Measurements from ENCODE around the gene PADI3. TPM values are rescaled to one million over a fixed set of nuclear protein-coding genes. Genes with fewer than 3 reads are reported as not detected.

PADI3 gene
- total RNA-seq, 1 experiment from 2014 or later: 0.61 TPM

DNA sequence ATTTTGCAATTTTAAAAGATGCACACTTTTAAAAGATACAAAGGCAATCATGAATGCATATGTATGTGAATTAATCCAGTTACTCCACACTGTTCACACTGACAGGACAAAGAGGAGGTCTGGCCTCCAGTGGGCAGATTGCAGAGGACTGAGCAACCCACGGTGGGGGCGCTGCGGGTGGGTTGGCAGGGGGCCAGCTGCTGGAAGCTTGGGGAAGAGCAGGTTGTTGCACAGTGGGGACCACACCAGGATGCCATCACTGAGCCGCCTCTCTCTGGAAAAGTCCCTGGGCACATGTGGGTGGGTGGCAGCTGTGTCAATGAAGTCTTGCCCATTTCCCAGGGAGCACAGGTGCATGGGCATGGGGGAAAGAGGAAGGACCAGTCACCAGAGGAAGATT, 46.4 kb downstream of the PADI3 start:
- H3K27me3 Mint-ChIP-seq (ENCODE audit: low read depth): no peaks in the 10 kb centered on the region; the same call in 1 of the 2 replicates
- ATAC-seq (no peak), DNase-seq (ENCODE audit: low spot score) (no peak)
- no peak overlapping the region for H3K27ac Mint-ChIP-seq
- POLR2A ChIA-PET: no interaction called here
- no peaks in the 10 kb centered on the region for H3K36me3 Mint-ChIP-seq
- no peak for TF ChIP-seq ZNF232 (CRISPR knock-in tag; IDR thresholded peaks at IDR 0.05)
- TF ChIP-seq, protein P1, sequence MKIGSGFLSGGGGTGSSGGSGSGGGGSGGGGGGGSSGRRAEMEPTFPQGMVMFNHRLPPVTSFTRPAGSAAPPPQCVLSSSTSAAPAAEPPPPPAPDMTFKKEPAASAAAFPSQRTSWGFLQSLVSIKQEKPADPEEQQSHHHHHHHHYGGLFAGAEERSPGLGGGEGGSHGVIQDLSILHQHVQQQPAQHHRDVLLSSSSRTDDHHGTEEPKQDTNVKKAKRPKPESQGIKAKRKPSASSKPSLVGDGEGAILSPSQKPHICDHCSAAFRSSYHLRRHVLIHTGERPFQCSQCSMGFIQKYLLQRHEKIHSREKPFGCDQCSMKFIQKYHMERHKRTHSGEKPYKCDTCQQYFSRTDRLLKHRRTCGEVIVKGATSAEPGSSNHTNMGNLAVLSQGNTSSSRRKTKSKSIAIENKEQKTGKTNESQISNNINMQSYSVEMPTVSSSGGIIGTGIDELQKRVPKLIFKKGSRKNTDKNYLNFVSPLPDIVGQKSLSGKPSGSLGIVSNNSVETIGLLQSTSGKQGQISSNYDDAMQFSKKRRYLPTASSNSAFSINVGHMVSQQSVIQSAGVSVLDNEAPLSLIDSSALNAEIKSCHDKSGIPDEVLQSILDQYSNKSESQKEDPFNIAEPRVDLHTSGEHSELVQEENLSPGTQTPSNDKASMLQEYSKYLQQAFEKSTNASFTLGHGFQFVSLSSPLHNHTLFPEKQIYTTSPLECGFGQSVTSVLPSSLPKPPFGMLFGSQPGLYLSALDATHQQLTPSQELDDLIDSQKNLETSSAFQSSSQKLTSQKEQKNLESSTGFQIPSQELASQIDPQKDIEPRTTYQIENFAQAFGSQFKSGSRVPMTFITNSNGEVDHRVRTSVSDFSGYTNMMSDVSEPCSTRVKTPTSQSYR (CRISPR knock-in tag; IDR thresholded peaks at IDR 0.05): no peak
- no peak for TF ChIP-seq ZNF416 (CRISPR knock-in tag; IDR thresholded peaks at IDR 0.05)
- no peak for TF ChIP-seq HMGA2 (CRISPR knock-in tag; IDR thresholded peaks at IDR 0.05)
- no peak for TF ChIP-seq ATF1 (CRISPR knock-in tag; IDR thresholded peaks at IDR 0.05)
- TF ChIP-seq, protein P2, sequence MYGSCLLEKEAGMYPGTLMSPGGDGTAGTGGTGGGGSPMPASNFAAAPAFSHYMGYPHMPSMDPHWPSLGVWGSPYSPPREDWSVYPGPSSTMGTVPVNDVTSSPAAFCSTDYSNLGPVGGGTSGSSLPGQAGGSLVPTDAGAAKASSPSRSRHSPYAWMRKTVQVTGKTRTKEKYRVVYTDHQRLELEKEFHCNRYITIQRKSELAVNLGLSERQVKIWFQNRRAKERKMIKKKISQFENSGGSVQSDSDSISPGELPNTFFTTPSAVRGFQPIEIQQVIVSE (CRISPR knock-in tag; IDR thresholded peaks at IDR 0.05; ENCODE audit: borderline replicate concordance): no peak
- TF ChIP-seq, protein P3, sequence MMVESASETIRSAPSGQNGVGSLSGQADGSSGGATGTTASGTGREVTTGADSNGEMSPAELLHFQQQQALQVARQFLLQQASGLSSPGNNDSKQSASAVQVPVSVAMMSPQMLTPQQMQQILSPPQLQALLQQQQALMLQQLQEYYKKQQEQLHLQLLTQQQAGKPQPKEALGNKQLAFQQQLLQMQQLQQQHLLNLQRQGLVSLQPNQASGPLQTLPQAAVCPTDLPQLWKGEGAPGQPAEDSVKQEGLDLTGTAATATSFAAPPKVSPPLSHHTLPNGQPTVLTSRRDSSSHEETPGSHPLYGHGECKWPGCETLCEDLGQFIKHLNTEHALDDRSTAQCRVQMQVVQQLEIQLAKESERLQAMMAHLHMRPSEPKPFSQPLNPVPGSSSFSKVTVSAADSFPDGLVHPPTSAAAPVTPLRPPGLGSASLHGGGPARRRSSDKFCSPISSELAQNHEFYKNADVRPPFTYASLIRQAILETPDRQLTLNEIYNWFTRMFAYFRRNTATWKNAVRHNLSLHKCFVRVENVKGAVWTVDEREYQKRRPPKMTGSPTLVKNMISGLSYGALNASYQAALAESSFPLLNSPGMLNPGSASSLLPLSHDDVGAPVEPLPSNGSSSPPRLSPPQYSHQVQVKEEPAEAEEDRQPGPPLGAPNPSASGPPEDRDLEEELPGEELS (CRISPR knock-in tag; IDR thresholded peaks at IDR 0.05): no peak
- no peak for TF ChIP-seq SOX15 (CRISPR knock-in tag; IDR thresholded peaks at IDR 0.05)
- TF ChIP-seq, protein P4, sequence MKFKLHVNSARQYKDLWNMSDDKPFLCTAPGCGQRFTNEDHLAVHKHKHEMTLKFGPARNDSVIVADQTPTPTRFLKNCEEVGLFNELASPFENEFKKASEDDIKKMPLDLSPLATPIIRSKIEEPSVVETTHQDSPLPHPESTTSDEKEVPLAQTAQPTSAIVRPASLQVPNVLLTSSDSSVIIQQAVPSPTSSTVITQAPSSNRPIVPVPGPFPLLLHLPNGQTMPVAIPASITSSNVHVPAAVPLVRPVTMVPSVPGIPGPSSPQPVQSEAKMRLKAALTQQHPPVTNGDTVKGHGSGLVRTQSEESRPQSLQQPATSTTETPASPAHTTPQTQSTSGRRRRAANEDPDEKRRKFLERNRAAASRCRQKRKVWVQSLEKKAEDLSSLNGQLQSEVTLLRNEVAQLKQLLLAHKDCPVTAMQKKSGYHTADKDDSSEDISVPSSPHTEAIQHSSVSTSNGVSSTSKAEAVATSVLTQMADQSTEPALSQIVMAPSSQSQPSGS (CRISPR knock-in tag; IDR thresholded peaks at IDR 0.05; ENCODE audit: borderline replicate concordance, low read depth): no peak
- TF ChIP-seq, protein P5, sequence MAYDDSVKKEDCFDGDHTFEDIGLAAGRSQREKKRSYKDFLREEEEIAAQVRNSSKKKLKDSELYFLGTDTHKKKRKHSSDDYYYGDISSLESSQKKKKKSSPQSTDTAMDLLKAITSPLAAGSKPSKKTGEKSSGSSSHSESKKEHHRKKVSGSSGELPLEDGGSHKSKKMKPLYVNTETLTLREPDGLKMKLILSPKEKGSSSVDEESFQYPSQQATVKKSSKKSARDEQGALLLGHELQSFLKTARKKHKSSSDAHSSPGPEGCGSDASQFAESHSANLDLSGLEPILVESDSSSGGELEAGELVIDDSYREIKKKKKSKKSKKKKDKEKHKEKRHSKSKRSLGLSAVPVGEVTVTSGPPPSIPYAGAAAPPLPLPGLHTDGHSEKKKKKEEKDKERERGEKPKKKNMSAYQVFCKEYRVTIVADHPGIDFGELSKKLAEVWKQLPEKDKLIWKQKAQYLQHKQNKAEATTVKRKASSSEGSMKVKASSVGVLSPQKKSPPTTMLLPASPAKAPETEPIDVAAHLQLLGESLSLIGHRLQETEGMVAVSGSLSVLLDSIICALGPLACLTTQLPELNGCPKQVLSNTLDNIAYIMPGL (CRISPR knock-in tag; IDR thresholded peaks at IDR 0.05): no peak
- TF ChIP-seq, protein P6, sequence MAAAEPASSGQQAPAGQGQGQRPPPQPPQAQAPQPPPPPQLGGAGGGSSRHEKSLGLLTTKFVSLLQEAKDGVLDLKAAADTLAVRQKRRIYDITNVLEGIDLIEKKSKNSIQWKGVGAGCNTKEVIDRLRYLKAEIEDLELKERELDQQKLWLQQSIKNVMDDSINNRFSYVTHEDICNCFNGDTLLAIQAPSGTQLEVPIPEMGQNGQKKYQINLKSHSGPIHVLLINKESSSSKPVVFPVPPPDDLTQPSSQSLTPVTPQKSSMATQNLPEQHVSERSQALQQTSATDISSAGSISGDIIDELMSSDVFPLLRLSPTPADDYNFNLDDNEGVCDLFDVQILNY (CRISPR knock-in tag; IDR thresholded peaks at IDR 0.05): no peak
- TF ChIP-seq CREM (CRISPR knock-in tag; IDR thresholded peaks at IDR 0.05): no peak
- TF ChIP-seq ZNF263 (CRISPR knock-in tag; IDR thresholded peaks at IDR 0.05; ENCODE audit: low read depth): no peak
- no peak for TF ChIP-seq ZNF423 (CRISPR knock-in tag; IDR thresholded peaks at IDR 0.05)
- TF ChIP-seq NR2C2 (CRISPR knock-in tag; IDR thresholded peaks at IDR 0.05): no peak
- TF ChIP-seq, protein P7, sequence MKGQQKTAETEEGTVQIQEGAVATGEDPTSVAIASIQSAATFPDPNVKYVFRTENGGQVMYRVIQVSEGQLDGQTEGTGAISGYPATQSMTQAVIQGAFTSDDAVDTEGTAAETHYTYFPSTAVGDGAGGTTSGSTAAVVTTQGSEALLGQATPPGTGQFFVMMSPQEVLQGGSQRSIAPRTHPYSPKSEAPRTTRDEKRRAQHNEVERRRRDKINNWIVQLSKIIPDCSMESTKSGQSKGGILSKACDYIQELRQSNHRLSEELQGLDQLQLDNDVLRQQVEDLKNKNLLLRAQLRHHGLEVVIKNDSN (CRISPR knock-in tag; IDR thresholded peaks at IDR 0.05): no peak
- TF ChIP-seq, protein P8, sequence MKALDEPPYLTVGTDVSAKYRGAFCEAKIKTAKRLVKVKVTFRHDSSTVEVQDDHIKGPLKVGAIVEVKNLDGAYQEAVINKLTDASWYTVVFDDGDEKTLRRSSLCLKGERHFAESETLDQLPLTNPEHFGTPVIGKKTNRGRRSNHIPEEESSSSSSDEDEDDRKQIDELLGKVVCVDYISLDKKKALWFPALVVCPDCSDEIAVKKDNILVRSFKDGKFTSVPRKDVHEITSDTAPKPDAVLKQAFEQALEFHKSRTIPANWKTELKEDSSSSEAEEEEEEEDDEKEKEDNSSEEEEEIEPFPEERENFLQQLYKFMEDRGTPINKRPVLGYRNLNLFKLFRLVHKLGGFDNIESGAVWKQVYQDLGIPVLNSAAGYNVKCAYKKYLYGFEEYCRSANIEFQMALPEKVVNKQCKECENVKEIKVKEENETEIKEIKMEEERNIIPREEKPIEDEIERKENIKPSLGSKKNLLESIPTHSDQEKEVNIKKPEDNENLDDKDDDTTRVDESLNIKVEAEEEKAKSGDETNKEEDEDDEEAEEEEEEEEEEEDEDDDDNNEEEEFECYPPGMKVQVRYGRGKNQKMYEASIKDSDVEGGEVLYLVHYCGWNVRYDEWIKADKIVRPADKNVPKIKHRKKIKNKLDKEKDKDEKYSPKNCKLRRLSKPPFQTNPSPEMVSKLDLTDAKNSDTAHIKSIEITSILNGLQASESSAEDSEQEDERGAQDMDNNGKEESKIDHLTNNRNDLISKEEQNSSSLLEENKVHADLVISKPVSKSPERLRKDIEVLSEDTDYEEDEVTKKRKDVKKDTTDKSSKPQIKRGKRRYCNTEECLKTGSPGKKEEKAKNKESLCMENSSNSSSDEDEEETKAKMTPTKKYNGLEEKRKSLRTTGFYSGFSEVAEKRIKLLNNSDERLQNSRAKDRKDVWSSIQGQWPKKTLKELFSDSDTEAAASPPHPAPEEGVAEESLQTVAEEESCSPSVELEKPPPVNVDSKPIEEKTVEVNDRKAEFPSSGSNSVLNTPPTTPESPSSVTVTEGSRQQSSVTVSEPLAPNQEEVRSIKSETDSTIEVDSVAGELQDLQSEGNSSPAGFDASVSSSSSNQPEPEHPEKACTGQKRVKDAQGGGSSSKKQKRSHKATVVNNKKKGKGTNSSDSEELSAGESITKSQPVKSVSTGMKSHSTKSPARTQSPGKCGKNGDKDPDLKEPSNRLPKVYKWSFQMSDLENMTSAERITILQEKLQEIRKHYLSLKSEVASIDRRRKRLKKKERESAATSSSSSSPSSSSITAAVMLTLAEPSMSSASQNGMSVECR (CRISPR knock-in tag; IDR thresholded peaks at IDR 0.05; ENCODE audit: borderline replicate concordance): no peak
- TF ChIP-seq SMAD4 (CRISPR knock-in tag; IDR thresholded peaks at IDR 0.05): no peak
- peaks cover 6% of the 10 kb centered on the region; the same call in 1 of the 2 replicates for H3K9me3 Mint-ChIP-seq
- no peak overlapping the region for H3K4me3 Mint-ChIP-seq
- CTCF ChIA-PET: no interaction called here
- H3K4me1 Mint-ChIP-seq: peaks cover 3% of the 10 kb centered on the region; the same call in 1 of the 2 replicates

Data from WTC11 (cell line).